ENCODE measurements around the gene FAM78A.

DNA sequence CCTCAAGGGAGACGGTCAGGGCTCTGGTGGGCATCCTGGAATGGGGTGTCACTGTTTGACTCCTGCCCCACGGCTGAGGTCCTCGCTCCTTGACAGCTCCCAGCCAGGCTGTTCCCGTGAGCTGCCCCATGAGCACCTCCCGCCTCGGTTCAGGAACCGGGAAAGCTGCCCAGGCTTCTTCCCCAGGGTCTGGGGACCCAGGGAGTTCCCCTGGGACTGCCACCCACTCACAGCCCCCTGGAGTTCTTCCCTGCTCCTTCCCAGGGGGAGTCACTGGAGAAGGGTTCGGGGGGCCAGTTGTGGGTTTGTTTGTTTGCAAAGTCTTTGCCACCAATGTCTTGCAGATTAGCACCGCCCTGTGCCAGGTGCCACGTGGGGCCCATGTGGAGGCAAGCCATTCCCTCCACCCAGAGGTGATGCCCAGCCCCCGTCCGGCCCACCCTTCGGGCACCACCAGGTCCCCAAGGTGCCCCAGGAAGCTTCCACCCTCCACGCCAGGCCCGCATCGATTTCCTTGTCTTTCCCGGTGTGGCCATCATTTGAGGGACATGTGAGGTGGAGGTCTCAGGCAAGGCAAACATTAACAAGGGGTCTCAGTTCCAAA, 14.6 kb upstream of the FAM78A start:
- no peak for TF ChIP-seq CTCF (IDR thresholded peaks at IDR 0.05; ENCODE audit: low read depth, low read length)
- TF ChIP-seq MAX (IDR thresholded peaks at IDR 0.05; ENCODE audit: low read depth, low read length) = no peak

All from NB4 (cell line).